Measurements from ENCODE around the gene ZNF425. TPM values are rescaled to one million over a fixed set of nuclear protein-coding genes. Genes with fewer than 3 reads are reported as not detected.
"Not testable (repeated sequence)": the region's sequence is repeated elsewhere in the genome, so short reads cannot be mapped to it uniquely, and the experiment has no call there.

ZNF425 gene
- total RNA-seq, 1 experiment from 2014 or later = 0.48 TPM

DNA sequence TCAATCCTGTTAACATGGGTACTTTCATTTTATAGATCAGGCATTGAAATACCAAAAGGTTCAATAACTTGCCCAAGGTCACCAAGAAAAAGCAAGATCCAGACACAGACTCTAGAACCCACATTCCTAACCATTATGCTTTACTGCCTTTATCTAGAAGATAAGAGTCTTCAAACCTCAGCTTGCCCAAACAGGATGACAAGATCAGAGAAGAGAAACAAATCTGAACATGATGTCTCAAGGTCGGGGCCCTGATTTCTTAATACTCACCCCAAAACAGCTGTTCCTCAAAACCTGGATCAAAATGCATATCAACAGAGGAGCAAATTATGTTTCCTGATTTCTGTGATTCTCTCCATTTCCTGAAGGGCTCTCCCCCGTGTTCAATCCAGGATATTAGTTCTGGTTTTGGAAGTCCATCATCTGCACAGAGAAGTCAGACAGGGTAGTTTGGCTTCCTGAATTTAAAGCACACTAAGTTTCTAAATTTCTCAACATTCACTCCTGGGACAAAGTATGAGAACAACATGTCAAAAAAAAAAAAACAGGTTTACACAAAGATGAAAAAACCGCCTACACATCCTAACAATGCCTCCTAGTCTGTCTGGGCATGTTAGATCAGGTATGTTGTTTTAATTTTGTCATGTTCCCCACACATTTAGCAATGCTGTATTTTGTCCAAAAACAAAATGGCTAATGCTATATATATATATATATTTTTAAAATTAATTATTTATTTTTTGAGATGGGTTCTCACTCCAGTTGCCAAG lies 51.8 kb downstream of the ZNF425 start:
- DNase-seq (ENCODE audit: low read depth) = no peak

DNA sequence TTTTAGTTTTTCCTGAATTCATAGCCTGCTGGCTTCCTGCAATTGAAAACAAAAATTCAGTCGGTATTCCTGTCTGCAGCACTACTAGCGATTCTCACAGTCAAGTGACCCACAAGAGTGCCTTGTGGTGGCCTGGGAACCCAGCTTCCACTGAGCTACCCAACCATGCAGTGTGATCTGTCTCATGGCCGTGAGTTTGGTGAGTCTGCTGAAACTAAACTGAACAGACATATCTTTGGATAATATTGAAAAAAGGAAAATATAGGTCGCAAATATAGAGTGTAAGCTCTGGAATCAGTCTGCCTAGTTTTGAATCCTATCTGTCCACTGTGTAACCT lies 53.7 kb downstream of the ZNF425 start:
- no peak for DNase-seq (ENCODE audit: low read depth)

DNA sequence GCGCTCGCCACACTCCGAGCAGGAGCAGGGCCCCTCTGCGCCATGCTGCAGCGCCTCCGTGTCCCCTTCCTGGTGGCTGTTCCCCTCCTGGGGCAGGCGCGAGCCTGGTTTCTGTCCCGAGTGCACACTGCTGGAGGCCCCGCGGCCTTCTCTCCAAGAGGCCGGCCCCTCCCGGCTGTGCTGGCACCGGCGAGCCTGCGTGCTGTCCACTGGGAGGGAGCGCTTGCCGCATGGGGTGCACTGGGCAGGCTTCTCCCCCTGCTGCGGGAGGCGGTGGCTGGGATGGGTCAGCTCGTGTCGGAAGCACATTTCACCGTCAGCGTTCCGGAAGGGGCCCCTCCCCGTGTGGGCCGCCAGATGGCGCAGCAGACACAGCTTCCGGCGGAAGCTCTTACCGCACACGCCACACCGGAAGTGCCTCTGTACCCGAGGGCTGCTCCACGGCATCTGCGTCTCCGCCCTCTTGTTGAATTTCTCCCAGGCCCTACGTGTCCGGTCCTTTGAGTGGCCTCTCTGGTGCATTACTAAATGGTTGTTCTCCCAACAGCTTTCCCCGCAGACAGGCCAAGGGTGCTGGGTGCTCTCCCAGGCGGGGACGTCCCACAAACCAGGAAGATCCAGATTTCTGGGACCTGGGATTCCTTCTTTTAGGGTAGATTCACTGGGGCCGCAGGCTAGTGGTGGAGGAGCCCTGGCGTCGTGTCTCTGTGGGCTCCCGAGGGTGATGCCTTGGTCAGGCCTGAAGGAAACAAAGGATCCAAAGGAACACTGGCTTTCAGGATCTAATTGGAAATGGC lies 54.3 kb downstream of the ZNF425 start:
- DNase-seq (ENCODE audit: low read depth) = no peak

DNA sequence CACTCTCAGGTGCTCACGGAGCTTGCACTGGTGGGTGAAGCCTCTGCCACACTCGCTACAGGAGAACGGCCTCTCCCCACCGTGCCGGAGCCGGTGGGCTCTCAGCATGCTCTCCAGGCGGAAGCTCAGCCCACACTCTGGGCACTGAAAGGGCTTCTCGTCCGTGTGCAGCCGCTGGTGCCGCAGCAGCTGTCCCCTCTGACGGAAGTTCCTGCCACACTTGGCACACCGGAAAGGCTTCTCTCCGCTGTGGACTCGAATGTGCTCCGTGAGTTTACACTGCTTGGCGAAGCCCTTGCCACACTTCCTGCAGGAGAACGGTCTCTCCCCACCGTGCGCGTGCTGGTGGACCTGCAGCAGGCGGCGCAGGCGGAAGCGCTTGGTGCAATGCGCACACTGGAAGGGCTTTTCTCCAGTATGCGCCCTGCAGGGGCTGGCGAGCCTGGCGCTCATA lies 54.9 kb downstream of the ZNF425 start:
- DNase-seq (ENCODE audit: low read depth) = no peak

DNA sequence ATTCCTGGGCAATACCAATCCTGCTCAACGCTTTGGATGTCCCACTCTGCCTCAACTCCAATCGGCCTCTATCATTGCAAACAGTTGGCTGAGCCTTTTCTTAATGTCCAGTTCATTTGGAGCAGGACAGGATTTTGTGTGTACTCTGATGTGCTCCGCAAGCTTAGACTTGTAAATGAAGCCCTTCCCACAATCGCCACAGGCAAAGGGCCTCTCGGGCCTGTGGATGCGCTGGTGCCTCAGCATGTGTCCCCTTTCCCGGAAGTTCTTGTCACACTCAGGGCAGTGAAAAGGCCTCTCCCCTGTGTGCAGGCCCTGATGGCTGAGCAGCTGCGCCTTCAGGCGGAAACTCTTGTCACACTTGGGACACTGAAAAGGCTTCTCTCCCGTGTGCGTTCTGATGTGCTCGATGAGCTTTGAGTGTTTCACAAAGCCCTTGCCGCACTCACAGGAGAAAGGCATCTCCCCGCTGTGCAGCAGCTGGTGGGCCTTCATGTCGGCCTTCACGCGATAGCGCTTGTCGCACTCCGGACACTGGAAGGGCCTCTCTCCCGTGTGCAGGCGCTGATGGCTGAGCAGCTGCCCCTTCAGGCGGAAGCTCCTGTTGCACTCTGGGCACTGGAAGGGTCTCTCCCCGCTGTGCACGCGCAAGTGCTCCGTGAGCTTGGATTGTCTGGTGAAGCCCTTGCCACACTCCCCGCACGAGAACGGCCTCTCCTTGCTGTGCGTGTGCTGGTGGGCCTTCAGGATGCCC lies 55.6 kb downstream of the ZNF425 start:
- no peak for DNase-seq (ENCODE audit: low read depth)

DNA sequence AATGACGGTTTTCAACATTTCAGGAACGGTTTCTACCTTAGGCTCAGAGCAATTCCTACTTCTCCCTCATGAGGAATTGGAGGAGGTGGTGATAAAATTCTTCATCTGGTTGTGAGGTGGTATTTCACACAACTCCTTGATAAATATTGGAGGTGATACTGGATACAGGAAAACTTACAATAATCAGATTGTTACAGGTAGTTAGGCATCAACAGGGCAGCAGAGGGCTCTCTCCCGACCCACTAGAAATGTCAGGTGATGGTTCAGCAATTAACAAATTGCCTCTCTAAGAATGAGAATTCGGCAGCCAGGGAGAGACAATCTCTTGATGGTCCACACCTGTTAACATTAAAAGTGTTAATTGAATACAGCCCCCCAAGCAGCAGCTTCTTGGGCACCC lies 58.3 kb downstream of the ZNF425 start:
- no peak for DNase-seq (ENCODE audit: low read depth)

DNA sequence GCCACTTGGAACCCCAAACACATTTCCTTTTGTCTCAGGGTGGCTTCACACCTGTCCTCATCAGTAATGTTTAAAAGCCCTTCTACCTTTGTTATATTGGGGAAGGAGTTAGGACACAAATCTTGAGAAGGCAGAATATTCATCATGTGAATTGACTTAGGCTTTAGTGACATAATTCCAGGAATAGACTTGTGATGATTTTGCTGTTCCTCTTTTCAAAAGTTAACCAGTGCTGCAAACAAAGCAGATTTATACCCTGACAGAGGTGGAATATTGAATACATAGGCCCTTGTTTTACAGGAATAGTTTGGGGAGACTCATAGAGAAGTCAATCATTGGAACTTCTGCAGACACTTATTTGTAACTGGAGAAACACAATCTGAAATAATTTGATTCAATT lies 62.6 kb downstream of the ZNF425 start:
- no peak for DNase-seq (ENCODE audit: low read depth)

DNA sequence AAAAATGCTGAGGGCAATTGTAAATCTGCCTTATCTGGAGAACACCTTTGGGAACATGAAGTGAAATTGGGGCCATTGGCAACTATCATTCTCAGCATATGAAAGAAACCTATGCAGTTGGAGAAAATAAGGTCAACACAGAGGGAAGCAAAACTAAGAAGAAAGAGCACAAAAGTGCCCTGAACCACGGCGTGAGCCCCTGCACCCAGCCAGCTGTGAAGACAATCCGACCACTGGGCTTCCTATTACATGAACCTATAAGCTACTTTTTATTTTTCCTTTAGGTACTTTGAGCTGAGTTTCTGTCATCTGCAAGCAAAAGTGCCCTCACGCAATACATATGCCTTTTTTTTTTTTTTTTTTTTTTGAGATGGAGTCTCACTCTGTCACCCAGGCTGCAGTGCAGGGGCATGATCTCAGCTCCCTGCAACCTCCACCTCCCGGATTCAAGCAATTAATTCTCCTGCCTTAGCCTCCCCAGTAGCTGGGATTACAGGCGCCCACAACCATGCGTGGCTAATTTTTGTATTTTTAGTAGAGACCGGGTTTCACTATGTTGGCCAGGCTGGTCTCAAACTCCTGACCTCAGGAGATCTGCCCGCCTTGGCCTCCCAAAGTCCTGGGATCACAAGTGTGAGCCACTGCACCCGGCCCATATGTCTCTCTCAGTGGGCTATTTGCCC lies 63.8 kb downstream of the ZNF425 start:
- not testable (repeated sequence) for DNase-seq (ENCODE audit: low read depth)

DNA sequence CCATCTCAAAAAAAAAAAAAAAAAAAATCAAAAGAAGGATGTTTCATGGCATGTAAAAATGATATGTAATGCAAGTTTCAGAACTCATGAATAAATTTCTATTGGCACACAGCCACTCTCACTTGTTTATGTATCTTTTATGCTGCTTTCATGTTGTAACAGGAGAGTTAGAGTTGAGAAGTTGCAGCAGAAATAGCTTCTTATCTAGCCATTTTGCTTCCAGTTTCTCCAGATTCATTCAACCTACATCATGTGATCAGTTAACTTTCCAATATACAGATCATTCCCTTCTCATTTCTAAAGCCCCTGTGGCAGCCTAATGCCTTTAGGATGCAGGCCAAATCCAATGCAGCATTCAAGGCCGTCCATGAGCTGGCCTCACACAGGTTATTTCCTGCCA lies 66.0 kb downstream of the ZNF425 start:
- no peak for DNase-seq (ENCODE audit: low read depth)

DNA sequence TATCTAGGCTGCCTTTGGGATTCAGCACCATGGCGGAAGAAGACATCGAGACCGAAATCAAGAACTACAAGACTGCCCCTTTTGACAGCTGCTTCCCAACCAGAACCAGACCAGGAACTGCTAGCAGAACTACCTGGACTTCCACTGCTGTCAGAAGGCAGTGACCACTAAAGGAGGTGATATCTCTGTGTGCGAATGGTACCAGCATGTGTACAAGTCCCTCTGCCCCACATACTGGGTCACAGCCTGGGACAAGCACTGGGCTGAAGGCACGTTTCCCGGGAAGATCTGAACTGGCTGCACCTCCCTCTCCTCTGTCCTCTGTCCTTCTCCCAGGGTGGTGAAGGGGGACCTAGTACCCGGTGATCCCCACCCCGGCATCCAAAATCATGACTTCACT lies 72.2 kb downstream of the ZNF425 start:
- no peak for DNase-seq (ENCODE audit: low read depth)

DNA sequence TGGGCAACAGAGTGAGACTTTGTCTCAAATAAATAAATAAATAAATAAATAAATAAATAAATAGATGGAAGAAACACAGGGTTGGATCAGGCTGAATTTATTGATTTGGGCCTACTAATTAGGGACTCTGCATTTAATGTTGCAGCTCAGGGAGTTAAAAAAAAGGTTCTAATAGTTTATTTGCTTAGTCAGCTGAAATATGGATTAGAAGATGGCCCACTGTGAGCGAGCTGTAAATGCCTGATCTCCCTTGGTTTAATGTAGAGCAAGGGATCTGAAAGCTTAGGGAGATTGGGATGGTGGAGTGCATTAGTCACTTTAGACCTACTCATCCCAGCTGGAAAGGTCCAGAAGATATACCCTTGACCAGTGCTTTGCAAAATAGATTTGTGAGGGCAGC lies 72.7 kb downstream of the ZNF425 start:
- no peak for DNase-seq (ENCODE audit: low read depth)

Other genes with a start within 250 kb of the ZNF425 start
- gene EZH2, start 242.0 kb downstream of the ZNF425 start, total RNA-seq (2014; rRNA removed; shearing (Covaris generic)) = 23.4 and 28.5 TPM in 2 replicates
- 237 and 286 TPM in 2 replicates for gene PDIA4, start 97.8 kb downstream of the ZNF425 start, total RNA-seq (2014; rRNA removed; shearing (Covaris generic))
- gene ZNF786, start 35.6 kb downstream of the ZNF425 start, total RNA-seq (2014; rRNA removed; shearing (Covaris generic)) = 2.2 and 2.8 TPM in 2 replicates
- 11.1 and 14.2 TPM in 2 replicates for gene ZNF398, start 21.1 kb upstream of the ZNF425 start, total RNA-seq (2014; rRNA removed; shearing (Covaris generic))
- gene ZNF282, start 69.2 kb upstream of the ZNF425 start, total RNA-seq (2014; rRNA removed; shearing (Covaris generic)) = 8.3 and 12.1 TPM in 2 replicates
- 2.6 and 2.7 TPM in 2 replicates for gene ZNF212, start 113.3 kb upstream of the ZNF425 start, total RNA-seq (2014; rRNA removed; shearing (Covaris generic))
- 2.2 and 4.1 TPM in 2 replicates for gene ZNF783, start 135.9 kb upstream of the ZNF425 start, total RNA-seq (2014; rRNA removed; shearing (Covaris generic))

Measured in RPMI7951 (cell line).